Measurements from ENCODE around the gene RNASET2.
"Not testable (repeated sequence)": the region's sequence is repeated elsewhere in the genome, so short reads cannot be mapped to it uniquely, and the experiment has no call there.

GRCh38 chr6:166892472-166892871 is 63.9 kb downstream of the RNASET2 start:
- TF ChIP-seq HDGF (IDR thresholded peaks at IDR 0.05); BACH1 (IDR thresholded peaks at IDR 0.05; ENCODE audit: borderline replicate concordance); BCLAF1 (IDR thresholded peaks at IDR 0.05); POLR2AphosphoS5 (IDR thresholded peaks at IDR 0.05; ENCODE audit: low read length); CTCF (IDR thresholded peaks at IDR 0.05 in 2 of 3, conservative IDR thresholded peaks at IDR 0.05 in 1 of 3; ENCODE audit: control insufficient read depth in 2 of 3, extremely low read depth in 1 of 3, insufficient read depth in 1 of 3, low read depth in 3 of 3, low read length in 3 of 3); POLR2A (IDR thresholded peaks at IDR 0.05; ENCODE audit: low read depth, low read length); SMAD5 (IDR thresholded peaks at IDR 0.05; ENCODE audit: low read depth); HDAC6 (IDR thresholded peaks at IDR 0.05; ENCODE audit: unreplicated experiment); SP1 (IDR thresholded peaks at IDR 0.05; ENCODE audit: low read depth, low read length); EP300 (IDR thresholded peaks at IDR 0.05; ENCODE audit: borderline replicate concordance in 1 of 2, control insufficient read depth in 1 of 2, low read depth in 2 of 2, low read length in 2 of 2); RELA (IDR thresholded peaks at IDR 0.05; ENCODE audit: borderline replicate concordance, partially characterized antibody); SUPT20H (IDR thresholded peaks at IDR 0.05; ENCODE audit: borderline replicate concordance, control insufficient read depth, low read depth, low read length); CREM (IDR thresholded peaks at IDR 0.05; ENCODE audit: low read depth); ZZZ3 (IDR thresholded peaks at IDR 0.05; ENCODE audit: control insufficient read depth, insufficient read length, low read depth): not testable (repeated sequence)

Measured in GM12878 (cell line).